ENCODE results near the gene SPANXN4. TPM values are rescaled to one million over a fixed set of nuclear protein-coding genes. Genes with fewer than 3 reads are reported as not detected.

Gene SPANXN4
- total RNA-seq, 1 experiment from 2014 or later, result not detected

DNA sequence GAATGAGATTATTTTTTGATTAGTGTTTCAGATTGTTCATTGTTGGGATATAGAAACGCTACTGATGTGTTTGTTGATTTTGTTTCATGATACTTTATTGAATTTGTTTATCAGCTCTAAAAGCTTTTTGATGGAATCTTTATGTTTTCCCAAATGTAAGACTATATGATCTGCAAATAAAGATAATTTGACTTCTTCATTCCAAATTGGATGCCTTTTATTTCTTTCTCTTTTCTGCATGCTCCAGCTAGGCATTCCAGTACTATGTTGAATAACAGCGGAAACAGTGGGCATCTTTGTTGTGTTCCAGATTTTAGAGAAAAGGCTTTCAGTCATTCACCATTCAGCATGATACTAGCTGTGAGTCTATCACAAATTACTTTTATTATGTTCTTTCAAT is 21.8 kb downstream of the SPANXN4 start:
- no peak for ATAC-seq
- CTCF ChIA-PET, result no interaction called here
- H3K27ac ChIP-seq (ENCODE audit: low read length), result no peak overlapping the region

DNA sequence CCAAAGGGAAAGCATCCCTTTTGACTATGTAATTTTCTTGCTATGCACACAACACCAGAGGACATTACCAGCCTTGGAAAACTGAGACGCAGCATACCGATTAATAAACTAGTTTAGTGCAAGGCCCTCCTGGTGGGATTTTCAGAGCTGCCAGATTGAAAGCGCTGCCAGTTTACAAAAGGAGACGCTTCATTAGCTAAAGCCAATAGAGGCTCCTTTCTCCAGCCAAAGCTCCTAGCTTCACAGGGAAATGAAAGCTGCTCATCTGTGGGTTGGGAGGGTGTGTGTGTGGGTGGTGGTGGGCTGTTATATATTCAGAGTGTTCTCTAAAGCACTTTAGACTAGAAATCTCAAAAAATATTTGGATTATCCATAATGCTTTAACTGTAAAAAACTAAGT is 32.4 kb downstream of the SPANXN4 start:
- ATAC-seq (no peak), DNase-seq (ENCODE audit: low read depth, low spot score) (no peak)
- in situ Hi-C loops (cut with HindIII; ENCODE audit: low pct_unique_long_range_greater_than_20kb, low sequenced_read_pairs), result no loop called here
- no peaks in the 10 kb centered on the region for H3K27me3 ChIP-seq (ENCODE audit: control insufficient read depth, insufficient read depth, low read length)
- no peak overlapping the region for H3K4me3 ChIP-seq (ENCODE audit: low read depth in 2 of 2, low read length in 2 of 2)
- H3K27ac ChIP-seq (ENCODE audit: low read length), result no peak overlapping the region
- TF ChIP-seq SIN3A (IDR thresholded peaks at IDR 0.05; ENCODE audit: borderline replicate concordance, insufficient read depth, low read depth, low read length), result no peak
- no peak for TF ChIP-seq TCF7L2 (IDR thresholded peaks at IDR 0.05; ENCODE audit: low read depth, low read length)
- TF ChIP-seq POLR2AphosphoS5 (IDR thresholded peaks at IDR 0.05; ENCODE audit: low read depth, low read length), result no peak
- TF ChIP-seq, protein P1, sequence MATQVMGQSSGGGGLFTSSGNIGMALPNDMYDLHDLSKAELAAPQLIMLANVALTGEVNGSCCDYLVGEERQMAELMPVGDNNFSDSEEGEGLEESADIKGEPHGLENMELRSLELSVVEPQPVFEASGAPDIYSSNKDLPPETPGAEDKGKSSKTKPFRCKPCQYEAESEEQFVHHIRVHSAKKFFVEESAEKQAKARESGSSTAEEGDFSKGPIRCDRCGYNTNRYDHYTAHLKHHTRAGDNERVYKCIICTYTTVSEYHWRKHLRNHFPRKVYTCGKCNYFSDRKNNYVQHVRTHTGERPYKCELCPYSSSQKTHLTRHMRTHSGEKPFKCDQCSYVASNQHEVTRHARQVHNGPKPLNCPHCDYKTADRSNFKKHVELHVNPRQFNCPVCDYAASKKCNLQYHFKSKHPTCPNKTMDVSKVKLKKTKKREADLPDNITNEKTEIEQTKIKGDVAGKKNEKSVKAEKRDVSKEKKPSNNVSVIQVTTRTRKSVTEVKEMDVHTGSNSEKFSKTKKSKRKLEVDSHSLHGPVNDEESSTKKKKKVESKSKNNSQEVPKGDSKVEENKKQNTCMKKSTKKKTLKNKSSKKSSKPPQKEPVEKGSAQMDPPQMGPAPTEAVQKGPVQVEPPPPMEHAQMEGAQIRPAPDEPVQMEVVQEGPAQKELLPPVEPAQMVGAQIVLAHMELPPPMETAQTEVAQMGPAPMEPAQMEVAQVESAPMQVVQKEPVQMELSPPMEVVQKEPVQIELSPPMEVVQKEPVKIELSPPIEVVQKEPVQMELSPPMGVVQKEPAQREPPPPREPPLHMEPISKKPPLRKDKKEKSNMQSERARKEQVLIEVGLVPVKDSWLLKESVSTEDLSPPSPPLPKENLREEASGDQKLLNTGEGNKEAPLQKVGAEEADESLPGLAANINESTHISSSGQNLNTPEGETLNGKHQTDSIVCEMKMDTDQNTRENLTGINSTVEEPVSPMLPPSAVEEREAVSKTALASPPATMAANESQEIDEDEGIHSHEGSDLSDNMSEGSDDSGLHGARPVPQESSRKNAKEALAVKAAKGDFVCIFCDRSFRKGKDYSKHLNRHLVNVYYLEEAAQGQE (IDR thresholded peaks at IDR 0.05; ENCODE audit: insufficient read depth in 1 of 2, low read depth in 2 of 2, low read length in 1 of 2), result no peak
- TF ChIP-seq, protein P2, sequence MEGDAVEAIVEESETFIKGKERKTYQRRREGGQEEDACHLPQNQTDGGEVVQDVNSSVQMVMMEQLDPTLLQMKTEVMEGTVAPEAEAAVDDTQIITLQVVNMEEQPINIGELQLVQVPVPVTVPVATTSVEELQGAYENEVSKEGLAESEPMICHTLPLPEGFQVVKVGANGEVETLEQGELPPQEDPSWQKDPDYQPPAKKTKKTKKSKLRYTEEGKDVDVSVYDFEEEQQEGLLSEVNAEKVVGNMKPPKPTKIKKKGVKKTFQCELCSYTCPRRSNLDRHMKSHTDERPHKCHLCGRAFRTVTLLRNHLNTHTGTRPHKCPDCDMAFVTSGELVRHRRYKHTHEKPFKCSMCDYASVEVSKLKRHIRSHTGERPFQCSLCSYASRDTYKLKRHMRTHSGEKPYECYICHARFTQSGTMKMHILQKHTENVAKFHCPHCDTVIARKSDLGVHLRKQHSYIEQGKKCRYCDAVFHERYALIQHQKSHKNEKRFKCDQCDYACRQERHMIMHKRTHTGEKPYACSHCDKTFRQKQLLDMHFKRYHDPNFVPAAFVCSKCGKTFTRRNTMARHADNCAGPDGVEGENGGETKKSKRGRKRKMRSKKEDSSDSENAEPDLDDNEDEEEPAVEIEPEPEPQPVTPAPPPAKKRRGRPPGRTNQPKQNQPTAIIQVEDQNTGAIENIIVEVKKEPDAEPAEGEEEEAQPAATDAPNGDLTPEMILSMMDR (IDR thresholded peaks at IDR 0.05), result no peak
- ChIA-PET CTCF (no interaction called here), POLR2A (no interaction called here)
- no peaks in the 10 kb centered on the region for H3K36me3 ChIP-seq (ENCODE audit: control insufficient read depth, insufficient read depth, low read length)
- no peaks in the 10 kb centered on the region for H3K9me3 ChIP-seq (ENCODE audit: control insufficient read depth, insufficient read depth, low read depth, low read length)
- no TSS peak for BruUV-seq (replicated peaks)
- H3K4me1 ChIP-seq (ENCODE audit: control insufficient read depth, insufficient read depth, low read length), result no peaks in the 10 kb centered on the region
- intact Hi-C loops (cut with micrococcal nuclease; ENCODE audit: unreplicated experiment), result no loop called here

More for the DNA sequence above, 21.8 kb downstream of the SPANXN4 start:
- in situ Hi-C loops (cut with HindIII; ENCODE audit: low pct_unique_long_range_greater_than_20kb, low sequenced_read_pairs) (no loop called here), intact Hi-C loops (cut with micrococcal nuclease; ENCODE audit: unreplicated experiment) (no loop called here)
- POLR2A ChIA-PET, result no interaction called here
- H3K36me3 ChIP-seq (ENCODE audit: control insufficient read depth, insufficient read depth, low read length), result no peaks in the 10 kb centered on the region
- TF ChIP-seq POLR2AphosphoS5 (IDR thresholded peaks at IDR 0.05; ENCODE audit: low read depth, low read length) (no peak), TCF7L2 (IDR thresholded peaks at IDR 0.05; ENCODE audit: low read depth, low read length) (no peak), SIN3A (IDR thresholded peaks at IDR 0.05; ENCODE audit: borderline replicate concordance, insufficient read depth, low read depth, low read length) (no peak)
- TF ChIP-seq, protein P1 (IDR thresholded peaks at IDR 0.05; ENCODE audit: insufficient read depth in 1 of 2, low read depth in 2 of 2, low read length in 1 of 2), result no peak
- TF ChIP-seq, protein P2 (IDR thresholded peaks at IDR 0.05), result no peak
- BruUV-seq (replicated peaks), result no TSS peak
- no peaks in the 10 kb centered on the region for H3K27me3 ChIP-seq (ENCODE audit: control insufficient read depth, insufficient read depth, low read length)
- no peak for DNase-seq (ENCODE audit: low read depth, low spot score)
- no peak overlapping the region for H3K4me3 ChIP-seq (ENCODE audit: low read depth in 2 of 2, low read length in 2 of 2)
- H3K4me1 ChIP-seq (ENCODE audit: control insufficient read depth, insufficient read depth, low read length), result no peaks in the 10 kb centered on the region
- no peaks in the 10 kb centered on the region; the same call in 1 of the 2 replicates for H3K9me3 ChIP-seq (ENCODE audit: control insufficient read depth, insufficient read depth, low read depth, low read length)
